Hindlimb muscle (tissue), 1 donor: ENCODE measurements around the gene SMIM15. TPM values are rescaled to one million over a fixed set of nuclear protein-coding genes. Genes with fewer than 3 reads are reported as not detected.
"Not testable (repeated sequence)": the region's sequence is repeated elsewhere in the genome, so short reads cannot be mapped to it uniquely, and the experiment has no call there.

ENCODE experiments used
- DNase-seq: peaks from one replicate; pipeline ENCODE4 v3.0.0-alpha.2; 2013
- polyA plus RNA-seq: library from polyadenylated mRNA; unstranded; fragments of 120-200 nt; gene quantifications from one replicate; pipeline ENCODE4 v1.2.1, GENCODE V29; 2013; ENCODE audit not compliant: insufficient read length

SMIM15 gene
- 32.3 TPM for polyA plus RNA-seq

- peak; percentile 89 for DNase-seq
These were observed at the start of gene SMIM15 for GRCh38 chr5:61162010-61162831. Gene SMIM15 (minus strand): TSS chr5:61162468. CDS start chr5:61160171, 2,297 bp downstream.

GRCh38 chr5:61207884-61208283 lies 45.6 kb upstream of the SMIM15 start:
- DNase-seq, result no peak

GRCh38 chr5:61205013-61205412 lies 42.7 kb upstream of the SMIM15 start:
- no peak for DNase-seq

- DNase-seq, result no peak
These were observed 39.9 kb upstream of the SMIM15 start for GRCh38 chr5:61202213-61202612.

GRCh38 chr5:61200582-61201155 lies 38.4 kb upstream of the SMIM15 start:
- DNase-seq, result no peak

- no peak for DNase-seq
These were observed 36.3 kb upstream of the SMIM15 start for GRCh38 chr5:61198606-61199005.

GRCh38 chr5:61187826-61188225 lies 25.6 kb upstream of the SMIM15 start:
- not testable (repeated sequence) for DNase-seq

- DNase-seq, result not testable (repeated sequence)
These were observed 25.1 kb upstream of the SMIM15 start for GRCh38 chr5:61187352-61187751.

GRCh38 chr5:61186634-61187033 lies 24.4 kb upstream of the SMIM15 start:
- DNase-seq, result no peak

GRCh38 chr5:61184708-61185107 lies 22.4 kb upstream of the SMIM15 start:
- DNase-seq, result no peak

GRCh38 chr5:61183538-61183937 lies 21.3 kb upstream of the SMIM15 start:
- DNase-seq, result no peak

GRCh38 chr5:61182449-61182848 lies 20.2 kb upstream of the SMIM15 start:
- DNase-seq, result no peak

- no peak for DNase-seq
These were observed 18.6 kb upstream of the SMIM15 start for GRCh38 chr5:61180886-61181285.

GRCh38 chr5:61178702-61179101 lies 16.4 kb upstream of the SMIM15 start:
- DNase-seq, result no peak

GRCh38 chr5:61177716-61178115 lies 15.4 kb upstream of the SMIM15 start:
- no peak for DNase-seq

GRCh38 chr5:61177070-61177469 lies 14.8 kb upstream of the SMIM15 start:
- DNase-seq, result no peak

GRCh38 chr5:61176631-61177030 lies 14.4 kb upstream of the SMIM15 start:
- no peak for DNase-seq

GRCh38 chr5:61171479-61171878 lies 9.2 kb upstream of the SMIM15 start:
- no peak for DNase-seq

GRCh38 chr5:61168951-61169350 lies 6.7 kb upstream of the SMIM15 start:
- no peak for DNase-seq

- DNase-seq, result peak; percentile 12
These were observed 5.1 kb upstream of the SMIM15 start for GRCh38 chr5:61167382-61167781.

- no peak for DNase-seq
These were observed 1.6 kb upstream of the SMIM15 start for GRCh38 chr5:61163905-61164304.

- peak; percentile 31 for DNase-seq
These were observed 732 bp upstream of the SMIM15 start for GRCh38 chr5:61162832-61163567.

GRCh38 chr5:61160497-61160896 lies 1.8 kb downstream of the SMIM15 start:
- no peak for DNase-seq
